HEK293 (cell line): Measurements from ENCODE around the gene SLU7.

Experiments
- BCL11A ChIP-seq: fragments of 450-650 bp; formaldehyde crosslinking; IDR thresholded peaks from 2 replicates; pipeline ENCODE4 v1.5.1; 2016; ENCODE audit warnings: low read depth, missing biosample characterization, missing genetic modification characterization
- OSR2 ChIP-seq: fragments of 450-650 bp; formaldehyde crosslinking; IDR thresholded peaks from 2 replicates; pipeline ENCODE4 v1.5.1; 2016; ENCODE audit warnings: missing biosample characterization, missing genetic modification characterization
- PRDM4 ChIP-seq: fragments of 450-650 bp; formaldehyde crosslinking; IDR thresholded peaks from 2 replicates; pipeline ENCODE4 v1.5.1; 2017; ENCODE audit warnings: missing biosample characterization, missing genetic modification characterization
- SP2 ChIP-seq: fragments of 450-650 bp; formaldehyde crosslinking; IDR thresholded peaks from 2 replicates; pipeline ENCODE4 v1.5.1; 2016; ENCODE audit warnings: missing biosample characterization, missing genetic modification characterization
- ZBTB44 ChIP-seq: fragments of 450-650 bp; IDR thresholded peaks from 2 replicates; pipeline ENCODE4 v1.5.1; 2018; ENCODE audit warnings: missing biosample characterization, mild to moderate bottlenecking, missing genetic modification characterization
- ZEB2 ChIP-seq: fragments of 450-650 bp; formaldehyde crosslinking; IDR thresholded peaks from 2 replicates; pipeline ENCODE4 v1.5.1; 2016; ENCODE audit warnings: missing biosample characterization, missing genetic modification characterization
- ZNF121 ChIP-seq: fragments of 450-650 bp; formaldehyde crosslinking; IDR thresholded peaks from 2 replicates; pipeline ENCODE4 v1.5.1; 2016; ENCODE audit warnings: missing biosample characterization, missing genetic modification characterization
- ZNF23 ChIP-seq: fragments of 450-650 bp; formaldehyde crosslinking; IDR thresholded peaks from 2 replicates; pipeline ENCODE4 v1.5.1; 2016; ENCODE audit warnings: missing biosample characterization, missing genetic modification characterization, borderline replicate concordance
- ZNF37A ChIP-seq: fragments of 450-650 bp; IDR thresholded peaks from 2 replicates; pipeline ENCODE4 v1.5.1; 2018; ENCODE audit warnings: missing biosample characterization, missing genetic modification characterization
- ZNF560 ChIP-seq: fragments of 450-650 bp; formaldehyde crosslinking; IDR thresholded peaks from 2 replicates; pipeline ENCODE4 v1.5.1; 2017; ENCODE audit warnings: missing biosample characterization, missing genetic modification characterization, borderline replicate concordance
- ZNF571 ChIP-seq: fragments of 450-650 bp; formaldehyde crosslinking; IDR thresholded peaks from 2 replicates; pipeline ENCODE4 v1.5.0; 2017; ENCODE audit warnings: missing biosample characterization, missing genetic modification characterization
- ZNF596 ChIP-seq: fragments of 450-650 bp; IDR thresholded peaks from 2 replicates; pipeline ENCODE4 v1.5.0; 2018; ENCODE audit warnings: missing biosample characterization, mild to moderate bottlenecking, missing genetic modification characterization, moderate library complexity
- TF ChIP-seq, protein P1 (sequence below): fragments of 450-650 bp; formaldehyde crosslinking; IDR thresholded peaks from 2 replicates; pipeline ENCODE4 v1.5.1; 2016; ENCODE audit warnings: missing biosample characterization, missing genetic modification characterization
- TF ChIP-seq, protein P2 (sequence below): fragments of 450-650 bp; formaldehyde crosslinking; IDR thresholded peaks from 2 replicates; pipeline ENCODE4 v1.5.1; 2017; ENCODE audit warnings: missing biosample characterization, missing genetic modification characterization
- TF ChIP-seq, protein P3 (sequence below): fragments of 450-650 bp; formaldehyde crosslinking; IDR thresholded peaks from 2 replicates; pipeline ENCODE4 v1.5.1; 2017; ENCODE audit warnings: missing biosample characterization, mild to moderate bottlenecking, missing genetic modification characterization, moderate library complexity
- TF ChIP-seq, protein P4 (sequence below): fragments of 450-650 bp; formaldehyde crosslinking; IDR thresholded peaks from 2 replicates; pipeline ENCODE4 v1.5.1; 2016; ENCODE audit warnings: missing biosample characterization, missing genetic modification characterization, low read depth
- TF ChIP-seq, protein P5 (sequence below): fragments of 450-650 bp; formaldehyde crosslinking; IDR thresholded peaks from 2 replicates; pipeline ENCODE4 v1.5.1; 2016; ENCODE audit warnings: missing biosample characterization, missing genetic modification characterization

The SLU7 gene

DNA sequence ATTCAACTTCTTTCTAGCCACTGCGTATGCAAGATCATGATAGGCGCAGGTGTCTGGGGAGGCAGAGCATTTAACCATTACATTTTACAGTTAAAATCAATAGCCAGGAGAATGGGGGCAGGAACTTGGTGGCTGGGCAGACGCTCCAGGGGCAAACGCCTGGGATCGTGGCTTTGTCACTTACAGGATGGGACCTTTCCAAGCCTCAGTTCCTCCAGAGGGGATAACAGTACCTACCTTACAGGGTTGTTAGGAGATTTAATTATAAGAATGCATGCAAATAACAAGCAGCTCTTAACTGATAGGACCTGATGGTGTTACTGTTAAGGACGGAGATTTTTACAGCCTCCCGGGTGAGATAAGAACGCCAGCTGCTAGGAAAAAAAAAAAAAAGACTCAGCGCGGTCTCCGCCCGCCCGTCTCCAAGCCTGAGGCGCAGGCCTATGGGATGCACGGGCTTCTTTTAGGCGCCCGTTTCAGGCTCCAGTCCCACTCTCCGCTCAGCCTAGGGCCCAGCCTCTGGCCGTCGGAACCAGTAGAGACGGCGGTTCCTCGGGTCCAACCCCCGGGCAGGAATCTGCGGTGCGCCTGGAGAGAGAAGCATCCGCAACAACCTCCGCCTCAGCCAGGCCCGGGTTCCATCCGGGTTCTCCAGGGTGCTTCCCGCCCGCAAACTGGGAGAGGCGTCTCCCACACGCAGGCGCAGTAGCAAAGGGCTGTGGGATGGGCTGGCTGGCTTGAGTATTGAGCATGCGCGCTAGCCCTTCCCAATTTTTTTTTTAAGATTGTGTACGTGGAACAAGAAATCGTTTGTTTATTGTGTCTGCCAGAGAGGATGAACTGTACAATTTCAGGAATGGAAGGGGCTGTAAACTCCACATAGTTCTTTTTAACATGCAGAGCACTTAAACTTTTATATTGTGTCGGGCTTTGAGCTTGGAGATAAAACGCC is 19.2 kb downstream of the SLU7 start, which contains the start of gene FAM200C (continued):
- TF ChIP-seq, protein P1, sequence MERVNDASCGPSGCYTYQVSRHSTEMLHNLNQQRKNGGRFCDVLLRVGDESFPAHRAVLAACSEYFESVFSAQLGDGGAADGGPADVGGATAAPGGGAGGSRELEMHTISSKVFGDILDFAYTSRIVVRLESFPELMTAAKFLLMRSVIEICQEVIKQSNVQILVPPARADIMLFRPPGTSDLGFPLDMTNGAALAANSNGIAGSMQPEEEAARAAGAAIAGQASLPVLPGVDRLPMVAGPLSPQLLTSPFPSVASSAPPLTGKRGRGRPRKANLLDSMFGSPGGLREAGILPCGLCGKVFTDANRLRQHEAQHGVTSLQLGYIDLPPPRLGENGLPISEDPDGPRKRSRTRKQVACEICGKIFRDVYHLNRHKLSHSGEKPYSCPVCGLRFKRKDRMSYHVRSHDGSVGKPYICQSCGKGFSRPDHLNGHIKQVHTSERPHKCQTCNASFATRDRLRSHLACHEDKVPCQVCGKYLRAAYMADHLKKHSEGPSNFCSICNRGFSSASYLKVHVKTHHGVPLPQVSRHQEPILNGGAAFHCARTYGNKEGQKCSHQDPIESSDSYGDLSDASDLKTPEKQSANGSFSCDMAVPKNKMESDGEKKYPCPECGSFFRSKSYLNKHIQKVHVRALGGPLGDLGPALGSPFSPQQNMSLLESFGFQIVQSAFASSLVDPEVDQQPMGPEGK (tag by site-specific recombination), result peak; percentile 36; the same call in 1 of the 2 replicates
- TF ChIP-seq, protein P2, sequence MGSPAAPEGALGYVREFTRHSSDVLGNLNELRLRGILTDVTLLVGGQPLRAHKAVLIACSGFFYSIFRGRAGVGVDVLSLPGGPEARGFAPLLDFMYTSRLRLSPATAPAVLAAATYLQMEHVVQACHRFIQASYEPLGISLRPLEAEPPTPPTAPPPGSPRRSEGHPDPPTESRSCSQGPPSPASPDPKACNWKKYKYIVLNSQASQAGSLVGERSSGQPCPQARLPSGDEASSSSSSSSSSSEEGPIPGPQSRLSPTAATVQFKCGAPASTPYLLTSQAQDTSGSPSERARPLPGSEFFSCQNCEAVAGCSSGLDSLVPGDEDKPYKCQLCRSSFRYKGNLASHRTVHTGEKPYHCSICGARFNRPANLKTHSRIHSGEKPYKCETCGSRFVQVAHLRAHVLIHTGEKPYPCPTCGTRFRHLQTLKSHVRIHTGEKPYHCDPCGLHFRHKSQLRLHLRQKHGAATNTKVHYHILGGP, result no peak
- TF ChIP-seq, protein P3, sequence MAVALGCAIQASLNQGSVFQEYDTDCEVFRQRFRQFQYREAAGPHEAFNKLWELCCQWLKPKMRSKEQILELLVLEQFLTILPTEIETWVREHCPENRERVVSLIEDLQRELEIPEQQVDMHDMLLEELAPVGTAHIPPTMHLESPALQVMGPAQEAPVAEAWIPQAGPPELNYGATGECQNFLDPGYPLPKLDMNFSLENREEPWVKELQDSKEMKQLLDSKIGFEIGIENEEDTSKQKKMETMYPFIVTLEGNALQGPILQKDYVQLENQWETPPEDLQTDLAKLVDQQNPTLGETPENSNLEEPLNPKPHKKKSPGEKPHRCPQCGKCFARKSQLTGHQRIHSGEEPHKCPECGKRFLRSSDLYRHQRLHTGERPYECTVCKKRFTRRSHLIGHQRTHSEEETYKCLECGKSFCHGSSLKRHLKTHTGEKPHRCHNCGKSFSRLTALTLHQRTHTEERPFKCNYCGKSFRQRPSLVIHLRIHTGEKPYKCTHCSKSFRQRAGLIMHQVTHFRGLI (tag by site-specific recombination), result no peak
- TF ChIP-seq ZEB2 (tag by site-specific recombination) (no peak), ZBTB44 (no peak), OSR2 (tag by site-specific recombination) (no peak), ZNF596 (tag by site-specific recombination) (no peak), ZNF37A (tag by site-specific recombination) (no peak), ZNF571 (tag by site-specific recombination) (no peak), PRDM4 (tag by site-specific recombination) (no peak), ZNF121 (no peak), BCL11A (tag by site-specific recombination) (no peak), ZNF23 (tag by site-specific recombination) (no peak), SP2 (tag by site-specific recombination) (peak; percentile 82), ZNF560 (tag by site-specific recombination) (no peak)
- TF ChIP-seq, protein P4, sequence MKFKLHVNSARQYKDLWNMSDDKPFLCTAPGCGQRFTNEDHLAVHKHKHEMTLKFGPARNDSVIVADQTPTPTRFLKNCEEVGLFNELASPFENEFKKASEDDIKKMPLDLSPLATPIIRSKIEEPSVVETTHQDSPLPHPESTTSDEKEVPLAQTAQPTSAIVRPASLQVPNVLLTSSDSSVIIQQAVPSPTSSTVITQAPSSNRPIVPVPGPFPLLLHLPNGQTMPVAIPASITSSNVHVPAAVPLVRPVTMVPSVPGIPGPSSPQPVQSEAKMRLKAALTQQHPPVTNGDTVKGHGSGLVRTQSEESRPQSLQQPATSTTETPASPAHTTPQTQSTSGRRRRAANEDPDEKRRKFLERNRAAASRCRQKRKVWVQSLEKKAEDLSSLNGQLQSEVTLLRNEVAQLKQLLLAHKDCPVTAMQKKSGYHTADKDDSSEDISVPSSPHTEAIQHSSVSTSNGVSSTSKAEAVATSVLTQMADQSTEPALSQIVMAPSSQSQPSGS (tag by site-specific recombination), result no peak
- TF ChIP-seq, protein P5, sequence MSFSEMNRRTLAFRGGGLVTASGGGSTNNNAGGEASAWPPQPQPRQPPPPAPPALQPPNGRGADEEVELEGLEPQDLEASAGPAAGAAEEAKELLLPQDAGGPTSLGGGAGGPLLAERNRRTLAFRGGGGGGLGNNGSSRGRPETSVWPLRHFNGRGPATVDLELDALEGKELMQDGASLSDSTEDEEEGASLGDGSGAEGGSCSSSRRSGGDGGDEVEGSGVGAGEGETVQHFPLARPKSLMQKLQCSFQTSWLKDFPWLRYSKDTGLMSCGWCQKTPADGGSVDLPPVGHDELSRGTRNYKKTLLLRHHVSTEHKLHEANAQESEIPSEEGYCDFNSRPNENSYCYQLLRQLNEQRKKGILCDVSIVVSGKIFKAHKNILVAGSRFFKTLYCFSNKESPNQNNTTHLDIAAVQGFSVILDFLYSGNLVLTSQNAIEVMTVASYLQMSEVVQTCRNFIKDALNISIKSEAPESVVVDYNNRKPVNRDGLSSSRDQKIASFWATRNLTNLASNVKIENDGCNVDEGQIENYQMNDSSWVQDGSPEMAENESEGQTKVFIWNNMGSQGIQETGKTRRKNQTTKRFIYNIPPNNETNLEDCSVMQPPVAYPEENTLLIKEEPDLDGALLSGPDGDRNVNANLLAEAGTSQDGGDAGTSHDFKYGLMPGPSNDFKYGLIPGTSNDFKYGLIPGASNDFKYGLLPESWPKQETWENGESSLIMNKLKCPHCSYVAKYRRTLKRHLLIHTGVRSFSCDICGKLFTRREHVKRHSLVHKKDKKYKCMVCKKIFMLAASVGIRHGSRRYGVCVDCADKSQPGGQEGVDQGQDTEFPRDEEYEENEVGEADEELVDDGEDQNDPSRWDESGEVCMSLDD, result no peak
